GM21737 (cell line): ENCODE measurements around the gene RBM7.
A peak's percentile ranks its signal among the peaks of the same experiment; 100 is the strongest.

ENCODE experiments used
- ATAC-seq: cut with Tn5 transposase; IDR thresholded peaks from one replicate; pipeline ENCODE4 v1.9.1; 2021; ENCODE audit warnings: mild to moderate bottlenecking, moderate library complexity; ENCODE audit not compliant: unreplicated experiment

Gene RBM7

GRCh38 chr11:114400216-114400914 is at the start of gene RBM7, which contains the start of gene C11orf71:
Gene RBM7 (plus strand): TSS chr11:114400666. CDS start chr11:114400672, 6 bp downstream.
Gene C11orf71 (minus strand): TSS chr11:114400511. CDS start chr11:114400331, 180 bp downstream.
- peak; percentile 92 for ATAC-seq

GRCh38 chr11:114353443-114353842 is 47.0 kb upstream of the RBM7 start:
- no peak for ATAC-seq

- no peak for ATAC-seq
Measured at GRCh38 chr11:114354076-114354475, 46.4 kb upstream of the RBM7 start.

GRCh38 chr11:114358716-114359115 is 41.8 kb upstream of the RBM7 start:
- ATAC-seq, result no peak

GRCh38 chr11:114359342-114359741 is 41.1 kb upstream of the RBM7 start:
- ATAC-seq, result no peak

- ATAC-seq, result no peak
Measured at GRCh38 chr11:114362326-114362725, 38.1 kb upstream of the RBM7 start.

GRCh38 chr11:114362958-114363357 is 37.5 kb upstream of the RBM7 start:
- ATAC-seq, result no peak

- no peak for ATAC-seq
Measured at GRCh38 chr11:114366331-114367243, 33.9 kb upstream of the RBM7 start.

- no peak for ATAC-seq
Measured at GRCh38 chr11:114367244-114367957, 33.1 kb upstream of the RBM7 start.

- no peak for ATAC-seq
Measured at GRCh38 chr11:114368918-114369680, 31.4 kb upstream of the RBM7 start.

- ATAC-seq, result no peak
Measured at GRCh38 chr11:114375052-114375451, 25.4 kb upstream of the RBM7 start.

GRCh38 chr11:114377612-114378267 is 22.7 kb upstream of the RBM7 start:
- no peak for ATAC-seq

GRCh38 chr11:114379394-114380069 is 20.9 kb upstream of the RBM7 start:
- no peak for ATAC-seq

- no peak for ATAC-seq
Measured at GRCh38 chr11:114382509-114382908, 18.0 kb upstream of the RBM7 start.

GRCh38 chr11:114384487-114384886 is 16.0 kb upstream of the RBM7 start:
- no peak for ATAC-seq

- ATAC-seq, result no peak
Measured at GRCh38 chr11:114386131-114386530, 14.3 kb upstream of the RBM7 start.

- no peak for ATAC-seq
Measured at GRCh38 chr11:114386545-114386944, 13.9 kb upstream of the RBM7 start.

- ATAC-seq, result no peak
Measured at GRCh38 chr11:114392735-114393667, 7.5 kb upstream of the RBM7 start.
